LNCAP (cell line): ENCODE measurements around the gene SNTG2.

Source experiments
- CTCF ChIP-seq: fragments of 450-650 bp; IDR thresholded peaks from 2 replicates; pipeline ENCODE4 v1.5.1; 2017; ENCODE audit warnings: mild to moderate bottlenecking

The SNTG2 gene

GRCh38 chr2:1324884-1325283 lies 374.2 kb downstream of the SNTG2 start:
- no peak for TF ChIP-seq CTCF

DNA sequence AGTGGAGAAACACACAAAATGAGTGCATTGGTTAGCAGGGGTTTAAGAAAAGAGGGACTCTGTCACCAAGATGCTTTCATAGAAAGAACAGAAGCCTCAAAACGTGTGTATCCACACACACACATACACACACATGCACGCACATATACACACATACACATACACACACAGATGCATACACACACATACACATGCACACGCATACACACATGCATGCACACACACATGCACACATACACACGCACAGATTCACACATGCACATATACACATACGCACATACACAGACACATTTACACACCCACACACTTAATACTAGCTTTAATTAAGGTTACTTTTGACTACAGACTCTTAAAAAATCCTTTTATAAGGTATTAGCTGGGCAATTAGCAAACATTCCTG lies 378.0 kb downstream of the SNTG2 start:
- TF ChIP-seq CTCF = no peak

DNA sequence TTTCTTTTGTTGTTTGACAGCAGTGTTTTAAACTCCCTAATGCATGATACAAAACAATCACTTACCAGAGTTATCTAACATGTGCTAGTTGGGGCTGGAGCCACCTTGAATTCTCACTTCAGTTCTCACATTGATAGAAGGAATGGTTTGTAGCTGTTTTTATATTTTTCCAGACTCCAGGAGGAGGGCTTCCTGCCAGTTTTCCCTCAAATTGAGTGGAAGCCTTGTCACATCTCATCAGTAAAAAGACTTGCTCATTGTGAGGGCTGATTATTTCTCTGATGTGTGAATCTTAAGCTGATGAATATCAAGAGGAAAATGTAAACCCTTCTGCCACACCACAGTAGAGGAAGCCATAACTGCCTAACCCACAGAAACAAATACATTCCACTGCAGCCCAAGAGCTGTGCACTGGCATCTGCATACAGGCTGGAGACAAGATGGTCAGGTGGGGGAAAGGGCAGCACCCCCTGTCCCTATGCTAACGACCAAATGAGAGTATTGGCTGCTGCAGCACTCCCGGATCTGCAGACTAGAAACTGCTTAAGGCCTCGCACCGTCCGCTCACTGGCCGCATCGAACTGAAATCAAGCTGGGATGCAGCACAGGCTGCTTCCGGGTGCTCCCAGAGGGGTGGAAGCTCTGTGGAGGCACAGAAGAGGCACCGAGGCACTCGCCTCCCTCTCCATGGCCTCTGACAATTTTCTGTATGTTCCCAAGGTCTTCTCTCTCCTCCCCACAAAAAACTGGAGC lies 388.9 kb downstream of the SNTG2 start:
- TF ChIP-seq CTCF = no peak

DNA sequence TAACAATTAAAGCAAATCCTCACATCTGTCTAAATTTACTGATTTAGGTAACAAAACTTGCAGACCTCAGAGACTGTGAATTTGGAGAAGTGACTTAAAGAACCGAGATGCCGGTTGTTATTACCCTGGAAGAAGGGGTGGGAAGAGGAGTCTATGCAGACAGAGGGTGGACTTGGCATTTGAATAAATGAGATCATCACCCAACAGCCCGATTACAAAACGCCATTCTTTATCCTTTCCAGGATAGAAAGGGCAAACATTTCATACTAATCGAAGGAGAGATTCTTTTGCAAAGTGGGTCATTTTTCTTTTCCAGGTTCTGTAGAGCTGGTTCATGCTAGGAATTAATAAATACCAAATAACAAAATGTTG lies 389.5 kb downstream of the SNTG2 start:
- TF ChIP-seq CTCF = no peak

GRCh38 chr2:1341404-1342120 lies 390.9 kb downstream of the SNTG2 start:
- TF ChIP-seq CTCF = no peak

GRCh38 chr2:1348789-1349188 lies 398.1 kb downstream of the SNTG2 start:
- TF ChIP-seq CTCF = no peak

DNA sequence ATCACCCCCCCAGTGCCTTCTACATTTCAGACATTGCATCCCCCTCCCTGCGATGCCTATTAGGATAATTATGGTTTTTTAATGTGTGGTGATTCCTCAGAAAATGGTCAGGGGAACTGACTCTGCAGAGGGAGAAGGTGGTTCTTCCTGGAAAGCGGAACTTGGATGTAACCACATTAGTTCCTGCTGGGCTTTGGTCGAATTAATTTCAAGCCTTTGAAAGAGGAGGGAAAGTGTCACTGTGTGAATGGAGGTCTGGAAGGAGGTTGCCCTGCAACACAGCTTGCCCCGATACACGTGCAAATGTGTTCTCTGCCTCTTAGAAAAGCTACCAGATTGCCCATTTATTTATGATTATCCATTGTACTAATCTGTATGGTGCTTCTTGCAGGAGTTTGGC lies 399.5 kb downstream of the SNTG2 start:
- TF ChIP-seq CTCF = no peak
